OCI-LY3 (cell line): ENCODE measurements around the gene UFC1.

Experiments
- H2AFZ ChIP-seq: fragments of 200-600, 300-600 bp; shearing (Covaris generic); 2 replicates; pipeline ENCODE4 v1.6.0; 2014; ENCODE audit warnings: antibody characterized with exemption, low read depth, low read length
- H3K27ac ChIP-seq: fragments of 200-600, 300-600 bp; sonication (generic); 2 replicates; pipeline ENCODE4 v1.5.1; 2014; ENCODE audit warnings: mild to moderate bottlenecking, low read length, moderate library complexity, mixed read lengths
- H3K27me3 ChIP-seq: fragments of 200-600, 300-600 bp; sonication (generic); 2 replicates; pipeline ENCODE4 v1.6.1; 2014; ENCODE audit warnings: low read depth, low read length, mixed read lengths
- H3K36me3 ChIP-seq: fragments of 200-600, 300-600 bp; sonication (generic); replicated peaks from 2 replicates; pipeline ENCODE3; 2014; ENCODE audit warnings: low read depth, low read length, mixed read lengths
- H3K4me1 ChIP-seq: fragments of 300-600, 200-600 bp; sonication (generic); 2 replicates; pipeline ENCODE4 v1.6.1; 2014; ENCODE audit warnings: low read length, mixed read lengths
- H3K4me2 ChIP-seq: fragments of 200-600, 300-600 bp; sonication (generic); 2 replicates; pipeline ENCODE4 v1.6.1; 2014; ENCODE audit warnings: low read length, mixed read lengths
- H3K4me3 ChIP-seq: fragments of 300-600, 200-600 bp; sonication (generic); 2 replicates; pipeline ENCODE4 v1.5.1; 2014; ENCODE audit warnings: antibody characterized with exemption, mild to moderate bottlenecking, low read length, moderate library complexity
- H3K79me2 ChIP-seq: fragments of 300-600, 200-600 bp; shearing (Covaris generic); 2 replicates; pipeline ENCODE4 v1.6.1; 2014; ENCODE audit warnings: mild to moderate bottlenecking, low read length, mixed read lengths
- H3K9ac ChIP-seq: fragments of 300-600, 200-600 bp; shearing (Covaris generic); 2 replicates; pipeline ENCODE4 v1.6.0; 2014; ENCODE audit warnings: mild to moderate bottlenecking, low read length, moderate library complexity
- H3K9me3 ChIP-seq: fragments of 200-600, 300-600 bp; shearing (Covaris generic); 2 replicates; pipeline ENCODE4 v1.6.1; 2014; ENCODE audit warnings: low read length, mixed read lengths; ENCODE audit not compliant: insufficient read depth
- H4K20me1 ChIP-seq: fragments of 200-600, 300-600 bp; sonication (generic); 2 replicates; pipeline ENCODE4 v1.6.1; 2016; ENCODE audit warnings: low read length, mixed read lengths; ENCODE audit not compliant: insufficient read depth
- CTCF ChIP-seq: fragments of 200-600, 300-600 bp; sonication (generic); IDR thresholded peaks from 2 replicates; pipeline ENCODE4 v1.5.1; 2014; ENCODE audit warnings: antibody characterized with exemption, low read length, low read depth
- EZH2phosphoT487 ChIP-seq: fragments of 200-600 bp; shearing (Covaris generic); IDR thresholded peaks from 2 replicates; pipeline ENCODE4 v1.6.1; 2018; ENCODE audit warnings: antibody characterized with exemption, mixed run types, low read depth

Gene UFC1

GRCh38 chr1:161195171-161195570 is 41.4 kb downstream of the UFC1 start:
- Histone ChIP-seq H3K4me2 (peak overlapping the region; percentile 67), H4K20me1 (no peaks in the 10 kb centered on the region), H3K36me3 (no peaks in the 10 kb centered on the region), H2AFZ (peak overlapping the region; percentile 60; the same call in 1 of the 2 replicates), H3K27me3 (no peaks in the 10 kb centered on the region), H3K27ac (peak overlapping the region; percentile 64), H3K4me3 (peak overlapping the region; percentile 41), H3K4me1 (peaks cover 32% of the 10 kb centered on the region), H3K9ac (peak overlapping the region; percentile 22; the same call in 1 of the 2 replicates), H3K9me3 (no peaks in the 10 kb centered on the region), H3K79me2 (no peaks in the 10 kb centered on the region)
- TF ChIP-seq EZH2phosphoT487 = no peak
- no peak for TF ChIP-seq CTCF

GRCh38 chr1:161196111-161196510 is 42.3 kb downstream of the UFC1 start:
- no peaks in the 10 kb centered on the region for H3K79me2 ChIP-seq
- no peaks in the 10 kb centered on the region for H3K9me3 ChIP-seq
- H3K27me3 ChIP-seq = no peaks in the 10 kb centered on the region
- no peaks in the 10 kb centered on the region for H3K36me3 ChIP-seq
- H3K9ac ChIP-seq = no peak overlapping the region
- no peak overlapping the region for H2AFZ ChIP-seq
- H3K4me2 ChIP-seq = no peak overlapping the region
- no peak overlapping the region for H3K27ac ChIP-seq
- no peak for TF ChIP-seq EZH2phosphoT487
- no peak for TF ChIP-seq CTCF
- peaks cover 42% of the 10 kb centered on the region for H3K4me1 ChIP-seq
- H4K20me1 ChIP-seq = no peaks in the 10 kb centered on the region
- no peak overlapping the region for H3K4me3 ChIP-seq

GRCh38 chr1:161196521-161197451 is 43.0 kb downstream of the UFC1 start:
- no peak overlapping the region for H3K27ac ChIP-seq
- no peak overlapping the region for H2AFZ ChIP-seq
- H3K4me2 ChIP-seq = no peak overlapping the region
- H3K4me1 ChIP-seq = peaks cover 48% of the 10 kb centered on the region
- no peak overlapping the region for H3K9ac ChIP-seq
- no peaks in the 10 kb centered on the region for H3K9me3 ChIP-seq
- H3K27me3 ChIP-seq = no peaks in the 10 kb centered on the region
- TF ChIP-seq EZH2phosphoT487 (no peak), CTCF (no peak)
- H3K79me2 ChIP-seq = no peaks in the 10 kb centered on the region
- H4K20me1 ChIP-seq = no peaks in the 10 kb centered on the region
- no peaks in the 10 kb centered on the region for H3K36me3 ChIP-seq
- H3K4me3 ChIP-seq = no peak overlapping the region

- Histone ChIP-seq H3K9me3 (no peaks in the 10 kb centered on the region), H3K36me3 (no peaks in the 10 kb centered on the region), H3K27me3 (no peaks in the 10 kb centered on the region), H3K4me1 (peaks cover 43% of the 10 kb centered on the region), H3K4me3 (no peak overlapping the region), H2AFZ (no peak overlapping the region), H3K27ac (no peak overlapping the region), H3K9ac (no peak overlapping the region), H4K20me1 (no peaks in the 10 kb centered on the region), H3K4me2 (no peak overlapping the region), H3K79me2 (peaks cover 5% of the 10 kb centered on the region)
- no peak for TF ChIP-seq EZH2phosphoT487
- TF ChIP-seq CTCF = no peak
Measured at GRCh38 chr1:161197560-161198193, 43.9 kb downstream of the UFC1 start.
